Skeletal muscle tissue (tissue), 4 donors: Measurements from ENCODE around the gene RPL35A. TPM values are rescaled to one million over a fixed set of nuclear protein-coding genes. Genes with fewer than 3 reads are reported as not detected.
A peak's percentile ranks its signal among the peaks of the same experiment; 100 is the strongest.
"Not testable (repeated sequence)": the region's sequence is repeated elsewhere in the genome, so short reads cannot be mapped to it uniquely, and the experiment has no call there.

Experiments used
- H3K27ac ChIP-seq: one replicate; pipeline ENCODE4 v1.7.0; 2013; ENCODE audit warnings: mild to moderate bottlenecking, low read depth, low read length, inconsistent platforms
- H3K27me3 ChIP-seq, 3 donors: one replicate each; pipeline ENCODE4 v1.7.0; 2013; ENCODE audit warnings: low read length in 3 of 3; ENCODE audit not compliant: control insufficient read depth in 3 of 3, insufficient read depth in 3 of 3
- H3K36me3 ChIP-seq, 3 donors: one replicate each; pipeline ENCODE4 v1.7.0; 2013; ENCODE audit warnings: low read length in 3 of 3; ENCODE audit not compliant: control insufficient read depth in 3 of 3, insufficient read depth in 3 of 3
- H3K4me1 ChIP-seq, 3 donors: one replicate each; pipeline ENCODE4 v1.7.0; 2013; ENCODE audit warnings: low read length in 3 of 3, mild to moderate bottlenecking in 3 of 3; ENCODE audit not compliant: control insufficient read depth in 3 of 3, insufficient read depth in 3 of 3
- H3K4me3 ChIP-seq, 3 donors: one replicate each; pipeline ENCODE4 v1.7.0; 2013; ENCODE audit warnings: low read length in 3 of 3
- H3K9ac ChIP-seq, 3 donors: one replicate each; pipeline ENCODE4 v1.7.0; 2013; ENCODE audit warnings: low read length in 3 of 3, mild to moderate bottlenecking in 3 of 3, moderate library complexity in 2 of 3, low read depth in 1 of 3
- H3K9me3 ChIP-seq, 3 donors: one replicate each; pipeline ENCODE4 v1.7.0; 2013; ENCODE audit warnings: low read length in 3 of 3; ENCODE audit not compliant: control insufficient read depth in 3 of 3
- total RNA-seq: library from RNA; depleted of rRNA; stranded (reverse); fragments of >200 nt; gene quantifications from one replicate; pipeline ENCODE4 v1.2.3, GENCODE V29; 2014
- donor health status: Osteomylitis.

The RPL35A gene
- total RNA-seq, 1 donor from 2014 or later, result 1,632 TPM

- peak overlapping the region; percentile 86 to 94 (median 89) for H3K4me3 ChIP-seq
- H3K9ac ChIP-seq, result peak overlapping the region; percentile 77 to 87 (median 85)
- peaks cover 7 to 12% (median 10%) of the 10 kb centered on the region in 3 donors for H3K36me3 ChIP-seq
- H3K9me3 ChIP-seq, result no peaks in the 10 kb centered on the region
- H3K4me1 ChIP-seq, result peaks cover 12 to 31% (median 26%) of the 10 kb centered on the region in 3 donors
- no peaks in the 10 kb centered on the region for H3K27me3 ChIP-seq
- peak overlapping the region; percentile 69 for H3K27ac ChIP-seq
Observed at GRCh38 chr3:197960694-197961581, 10.9 kb downstream of the RPL35A start.

GRCh38 chr3:197961582-197961945, 11.6 kb downstream of the RPL35A start:
- Histone ChIP-seq H3K9me3 (no peaks in the 10 kb centered on the region), H3K27me3 (no peaks in the 10 kb centered on the region), H3K4me1 (peaks cover 12 to 31% (median 26%) of the 10 kb centered on the region in 3 donors), H3K27ac (no peak overlapping the region), H3K4me3 (no peak overlapping the region), H3K9ac (peak overlapping the region in 1 of 3 donors; percentile 85), H3K36me3 (peaks cover 2 to 7% (median 4%) of the 10 kb centered on the region in 3 donors)

GRCh38 chr3:197963019-197963637, 13.1 kb downstream of the RPL35A start:
- H3K4me1 ChIP-seq, result peaks cover 12 to 28% (median 21%) of the 10 kb centered on the region in 3 donors
- H3K27me3 ChIP-seq, result no peaks in the 10 kb centered on the region
- H3K9me3 ChIP-seq, result no peaks in the 10 kb centered on the region
- H3K27ac ChIP-seq, result no peak overlapping the region
- no peaks in the 10 kb centered on the region for H3K36me3 ChIP-seq
- H3K4me3 ChIP-seq, result no peak overlapping the region
- no peak overlapping the region for H3K9ac ChIP-seq

GRCh38 chr3:197967337-197967989, 17.5 kb downstream of the RPL35A start:
- H3K36me3 ChIP-seq, H3K9ac ChIP-seq, H3K4me3 ChIP-seq, H3K4me1 ChIP-seq, H3K9me3 ChIP-seq, H3K27me3 ChIP-seq, H3K27ac ChIP-seq: not testable (repeated sequence)

- no peak overlapping the region for H3K9ac ChIP-seq
- H3K4me3 ChIP-seq, result no peak overlapping the region
- peaks cover 0 to 4% (median 0%) of the 10 kb centered on the region in 3 donors for H3K36me3 ChIP-seq
- H3K27ac ChIP-seq, result no peak overlapping the region
- no peaks in the 10 kb centered on the region for H3K9me3 ChIP-seq
- no peaks in the 10 kb centered on the region for H3K4me1 ChIP-seq
- no peaks in the 10 kb centered on the region for H3K27me3 ChIP-seq
Observed at GRCh38 chr3:197970588-197970987, 20.6 kb downstream of the RPL35A start.

GRCh38 chr3:197974016-197974415, 24.0 kb downstream of the RPL35A start:
- Histone ChIP-seq H3K4me3 (no peak overlapping the region), H3K4me1 (no peaks in the 10 kb centered on the region), H3K9me3 (no peaks in the 10 kb centered on the region), H3K9ac (no peak overlapping the region), H3K27ac (no peak overlapping the region), H3K36me3 (peaks cover 0 to 11% (median 7%) of the 10 kb centered on the region in 3 donors), H3K27me3 (no peaks in the 10 kb centered on the region)

GRCh38 chr3:197975311-197975710, 25.3 kb downstream of the RPL35A start:
- Histone ChIP-seq H3K9ac (no peak overlapping the region), H3K27me3 (no peaks in the 10 kb centered on the region), H3K4me1 (no peaks in the 10 kb centered on the region), H3K36me3 (peaks cover 0 to 11% (median 9%) of the 10 kb centered on the region in 3 donors), H3K4me3 (no peak overlapping the region), H3K9me3 (no peaks in the 10 kb centered on the region), H3K27ac (no peak overlapping the region)

GRCh38 chr3:197983076-197983475, 33.1 kb downstream of the RPL35A start:
- H3K36me3 ChIP-seq, result peaks cover 4 to 8% (median 5%) of the 10 kb centered on the region in 3 donors
- H3K9me3 ChIP-seq, result no peaks in the 10 kb centered on the region
- H3K27ac ChIP-seq, result no peak overlapping the region
- H3K4me3 ChIP-seq, result no peak overlapping the region
- no peaks in the 10 kb centered on the region for H3K4me1 ChIP-seq
- no peak overlapping the region for H3K9ac ChIP-seq
- no peaks in the 10 kb centered on the region for H3K27me3 ChIP-seq

GRCh38 chr3:197989651-197990050, 39.7 kb downstream of the RPL35A start:
- no peak overlapping the region for H3K4me3 ChIP-seq
- H3K36me3 ChIP-seq, result peaks cover 0 to 5% (median 2%) of the 10 kb centered on the region in 3 donors
- no peak overlapping the region for H3K9ac ChIP-seq
- no peaks in the 10 kb centered on the region for H3K4me1 ChIP-seq
- H3K27me3 ChIP-seq, result no peaks in the 10 kb centered on the region
- H3K9me3 ChIP-seq, result no peaks in the 10 kb centered on the region
- no peak overlapping the region for H3K27ac ChIP-seq

GRCh38 chr3:197994736-197995135, 44.7 kb downstream of the RPL35A start:
- Histone ChIP-seq H3K4me3 (no peak overlapping the region), H3K9ac (no peak overlapping the region), H3K9me3 (no peaks in the 10 kb centered on the region), H3K36me3 (peaks cover 0 to 9% (median 3%) of the 10 kb centered on the region in 3 donors), H3K27me3 (no peaks in the 10 kb centered on the region), H3K27ac (no peak overlapping the region), H3K4me1 (no peaks in the 10 kb centered on the region)
